ENCODE data around the gene LRSAM1. TPM values are rescaled to one million over a fixed set of nuclear protein-coding genes. Genes with fewer than 3 reads are reported as not detected.

The LRSAM1 gene
- total RNA-seq, 4 donors from 2014 or later: 8.0 to 16.2 (median 12.9) TPM

GRCh38 chr9:127405344-127406125 lies 45.8 kb upstream of the LRSAM1 start:
- no peaks in the 10 kb centered on the region for H3K9me3 ChIP-seq
- DNase-seq: no peak
- peaks cover 6 to 76% (median 16%) of the 10 kb centered on the region in 3 donors for H3K36me3 ChIP-seq
- no peaks in the 10 kb centered on the region for H3K27me3 ChIP-seq
- intact Hi-C loops (cut with DNase I): no loop called here
- H3K4me1 ChIP-seq: peaks cover 0 to 8% (median 0%) of the 10 kb centered on the region in 3 donors
- WGBS, 2 donors: 91 to 96% methylated on average over 4 to 11 of the region's 20 CpGs
- H3K4me3 ChIP-seq: no peak overlapping the region
- TF ChIP-seq CTCF (IDR thresholded peaks at IDR 0.05): no peak
- TF ChIP-seq POLR2A (IDR thresholded peaks at IDR 0.05): no peak
- H3K27ac ChIP-seq: peak overlapping the region in 1 of 4 donors; percentile 1

DNA sequence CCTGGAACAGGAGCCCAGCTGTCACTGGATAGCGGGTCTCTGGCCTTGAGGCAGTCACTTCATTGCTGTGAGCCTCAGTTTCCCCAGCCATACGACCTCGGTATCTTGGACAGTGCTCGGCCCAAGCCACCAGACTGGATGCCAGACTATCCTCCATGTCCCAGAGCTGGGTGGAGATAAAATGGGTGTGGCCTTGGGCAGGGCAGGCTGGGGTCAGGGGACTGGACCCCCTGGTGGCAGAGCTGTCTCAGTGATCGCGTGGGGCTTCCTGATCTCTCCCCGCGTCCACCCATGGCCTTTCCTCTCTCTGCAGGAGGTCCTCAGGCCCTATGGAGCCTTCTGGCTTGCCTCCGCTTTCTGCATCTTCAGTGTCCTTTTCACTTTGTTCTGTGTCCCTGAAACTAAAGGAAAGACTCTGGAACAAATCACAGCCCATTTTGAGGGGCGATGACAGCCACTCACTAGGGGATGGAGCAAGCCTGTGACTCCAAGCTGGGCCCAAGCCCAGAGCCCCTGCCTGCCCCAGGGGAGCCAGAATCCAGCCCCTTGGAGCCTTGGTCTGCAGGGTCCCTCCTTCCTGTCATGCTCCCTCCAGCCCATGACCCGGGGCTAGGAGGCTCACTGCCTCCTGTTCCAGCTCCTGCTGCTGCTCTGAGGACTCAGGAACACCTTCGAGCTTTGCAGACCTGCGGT lies 44.4 kb upstream of the LRSAM1 start:
- H3K4me3 ChIP-seq: no peak overlapping the region
- DNase-seq: no peak
- TF ChIP-seq POLR2A (IDR thresholded peaks at IDR 0.05): no peak
- TF ChIP-seq CTCF (IDR thresholded peaks at IDR 0.05): no peak
- H3K9me3 ChIP-seq: no peaks in the 10 kb centered on the region
- H3K27ac ChIP-seq: peak overlapping the region in 2 of 4 donors; percentile 11 to 19
- H3K4me1 ChIP-seq: peaks cover 0 to 15% (median 0%) of the 10 kb centered on the region in 3 donors
- WGBS, 2 donors: 74 to 86% methylated on average over 5 to 8 of the region's 13 CpGs
- no peaks in the 10 kb centered on the region for H3K27me3 ChIP-seq
- peaks cover 0 to 62% (median 16%) of the 10 kb centered on the region in 3 donors for H3K36me3 ChIP-seq
- intact Hi-C loops (cut with DNase I): no loop called here

DNA sequence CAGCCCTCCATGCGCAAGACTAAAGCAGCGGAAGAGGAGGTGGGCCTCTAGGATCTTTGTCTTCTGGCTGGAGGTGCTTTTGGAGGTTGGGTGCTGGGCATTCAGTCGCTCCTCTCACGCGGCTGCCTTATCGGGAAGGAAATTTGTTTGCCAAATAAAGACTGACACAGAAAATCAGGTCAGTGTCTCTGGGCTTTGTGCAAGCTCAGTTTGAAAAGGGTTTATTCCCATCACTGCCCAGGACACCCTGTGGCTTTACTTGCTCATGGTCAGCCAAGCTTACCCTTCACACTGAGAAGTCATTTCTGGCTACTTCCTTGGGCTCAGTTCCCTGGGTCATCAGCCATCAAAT lies 43.8 kb upstream of the LRSAM1 start:
- 86% methylated on average over 6 of the region's 6 CpGs; no CpG with 5 or more reads in 1 of the 2 donors for WGBS, 2 donors
- no peak for TF ChIP-seq POLR2A (IDR thresholded peaks at IDR 0.05)
- H3K4me1 ChIP-seq: peaks cover 0 to 15% (median 0%) of the 10 kb centered on the region in 3 donors
- H3K27me3 ChIP-seq: no peaks in the 10 kb centered on the region
- no peaks in the 10 kb centered on the region for H3K9me3 ChIP-seq
- no peak overlapping the region for H3K4me3 ChIP-seq
- no peak for DNase-seq
- intact Hi-C loops (cut with DNase I): no loop called here
- peak overlapping the region in 2 of 4 donors; percentile 11 to 19 for H3K27ac ChIP-seq
- peaks cover 0 to 57% (median 16%) of the 10 kb centered on the region in 3 donors for H3K36me3 ChIP-seq

DNA sequence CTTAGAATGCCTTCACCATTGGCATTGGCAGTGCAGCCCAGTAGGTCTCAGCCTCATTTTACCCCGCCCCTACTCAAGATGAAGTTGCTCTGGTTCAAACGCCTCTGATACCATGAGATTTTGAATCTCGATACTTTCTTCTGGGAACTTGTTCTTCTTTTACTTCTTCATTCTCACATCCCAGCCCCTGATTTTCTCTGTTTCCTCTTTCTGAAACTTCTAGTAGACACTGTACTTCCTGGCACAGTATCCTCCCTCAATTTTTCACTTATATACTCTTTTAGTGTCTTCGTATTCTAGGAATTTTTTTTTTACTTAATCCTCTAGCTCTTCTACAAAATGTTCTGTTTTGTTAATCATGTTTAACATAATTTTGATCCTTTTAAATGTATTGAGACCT lies 40.2 kb upstream of the LRSAM1 start:
- intact Hi-C loops (cut with DNase I): no loop called here
- no peak for DNase-seq
- TF ChIP-seq CTCF (IDR thresholded peaks at IDR 0.05): no peak
- Histone ChIP-seq H3K36me3 (peaks cover 0 to 20% (median 0%) of the 10 kb centered on the region in 3 donors), H3K27me3 (no peaks in the 10 kb centered on the region), H3K27ac (peak overlapping the region; percentile 49 to 72 (median 61)), H3K4me3 (no peak overlapping the region), H3K9me3 (no peaks in the 10 kb centered on the region), H3K4me1 (peaks cover 0 to 32% (median 0%) of the 10 kb centered on the region in 3 donors)
- WGBS, 2 donors: 67 to 72% methylated on average over 4 of the region's 4 CpGs

GRCh38 chr9:127415141-127415540 lies 36.2 kb upstream of the LRSAM1 start:
- DNase-seq: no peak
- Histone ChIP-seq H3K4me3 (no peak overlapping the region), H3K27me3 (no peaks in the 10 kb centered on the region), H3K36me3 (no peaks in the 10 kb centered on the region), H3K27ac (peak overlapping the region in 2 of 4 donors; percentile 45 to 71), H3K4me1 (peaks cover 10 to 66% (median 19%) of the 10 kb centered on the region in 3 donors), H3K9me3 (no peaks in the 10 kb centered on the region)
- WGBS, 2 donors: 65 to 68% methylated on average over 4 of the region's 4 CpGs
- no peak for TF ChIP-seq POLR2A (IDR thresholded peaks at IDR 0.05)
- no peak for TF ChIP-seq CTCF (IDR thresholded peaks at IDR 0.05)
- intact Hi-C loops (cut with DNase I): no loop called here

Measured in esophagus squamous epithelium (tissue), 5 donors.